Immature natural killer cell (primary cell): ENCODE results near the gene ALG9. TPM values are rescaled to one million over a fixed set of nuclear protein-coding genes. Genes with fewer than 3 reads are reported as not detected.
"Not testable (repeated sequence)": the region's sequence is repeated elsewhere in the genome, so short reads cannot be mapped to it uniquely, and the experiment has no call there.

Experiments used
- DNase-seq, 3 donors: peaks; one replicate each; pipeline ENCODE4 v3.0.0; 2022; ENCODE audit warnings: mixed read lengths in 1 of 3
- H3K27ac Mint-ChIP-seq, 6 donors: one replicate each; pipeline ENCODE4 v1.8.0; 2020; ENCODE audit warnings: mixed read lengths in 6 of 6, mild to moderate bottlenecking in 5 of 6, inconsistent platforms in 4 of 6, moderate library complexity in 3 of 6
- H3K27me3 Mint-ChIP-seq, 3 donors: one replicate each; pipeline ENCODE4 v1.8.0; 2020 to 2021; ENCODE audit warnings: low read depth in 3 of 3, mild to moderate bottlenecking in 3 of 3, mixed read lengths in 3 of 3, moderate library complexity in 3 of 3, inconsistent platforms in 1 of 3
- H3K36me3 Mint-ChIP-seq, 3 donors: one replicate each; pipeline ENCODE4 v1.8.0; 2020; ENCODE audit warnings: mixed read lengths in 3 of 3, inconsistent platforms in 2 of 3, mild to moderate bottlenecking in 2 of 3
- H3K4me1 Mint-ChIP-seq, 2 donors: one replicate each; pipeline ENCODE4 v1.8.0; 2020; ENCODE audit warnings: inconsistent platforms in 2 of 2, mild to moderate bottlenecking in 2 of 2, mixed read lengths in 2 of 2, moderate library complexity in 1 of 2
- H3K4me3 Mint-ChIP-seq, 5 donors: one replicate each; pipeline ENCODE4 v1.8.0; 2020; ENCODE audit warnings: mild to moderate bottlenecking in 5 of 5, mixed read lengths in 5 of 5, inconsistent platforms in 3 of 5, moderate library complexity in 3 of 5
- H3K9me3 Mint-ChIP-seq, 6 donors: one replicate each; pipeline ENCODE4 v1.8.0; 2020; ENCODE audit warnings: mild to moderate bottlenecking in 6 of 6, mixed read lengths in 6 of 6, inconsistent platforms in 4 of 6, moderate library complexity in 3 of 6
- polyA plus RNA-seq, 3 donors: library from polyadenylated mRNA; unstranded; fragments of 300-500 nt; fragmentation: Illumina TruSeq; gene quantifications; one replicate each; pipeline ENCODE4 v1.2.3, GENCODE V29; 2021

The ALG9 gene
- polyA plus RNA-seq, 3 donors from 2014 or later: 7.1 to 12.9 (median 11.4) TPM

DNA sequence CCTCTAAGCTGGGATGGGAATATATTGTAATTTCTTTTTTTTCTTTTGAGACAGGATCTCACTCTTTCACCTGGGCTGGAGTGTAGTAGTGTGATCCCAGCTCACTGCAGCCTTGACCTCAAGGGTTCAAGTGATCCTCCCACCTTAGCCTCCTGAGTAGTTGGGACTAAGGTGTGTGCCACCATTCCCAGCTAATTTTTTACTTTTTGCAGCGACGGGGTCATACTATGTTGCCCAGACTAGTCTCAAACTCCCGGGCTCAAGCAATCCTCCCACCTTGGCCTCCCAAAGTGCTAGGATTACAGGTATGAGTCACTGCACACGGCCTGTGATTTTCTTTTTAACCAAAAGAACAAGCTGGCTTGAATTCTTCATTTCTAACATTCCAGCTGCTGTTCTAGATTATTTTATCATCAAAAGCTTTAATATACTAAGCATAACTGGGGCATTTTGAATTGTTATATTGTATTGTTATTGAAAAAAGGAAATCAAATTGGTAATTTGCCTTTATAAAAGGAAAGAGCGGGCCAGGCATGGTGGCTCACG lies 78.4 kb downstream of the ALG9 start:
- no peak for DNase-seq
- no peaks in the 10 kb centered on the region for H3K9me3 Mint-ChIP-seq
- H3K27me3 Mint-ChIP-seq: no peaks in the 10 kb centered on the region
- H3K36me3 Mint-ChIP-seq: peaks cover 3 to 16% (median 6%) of the 10 kb centered on the region in 3 donors
- no peaks in the 10 kb centered on the region for H3K4me1 Mint-ChIP-seq
- H3K27ac Mint-ChIP-seq: no peak overlapping the region
- H3K4me3 Mint-ChIP-seq: no peak overlapping the region

DNA sequence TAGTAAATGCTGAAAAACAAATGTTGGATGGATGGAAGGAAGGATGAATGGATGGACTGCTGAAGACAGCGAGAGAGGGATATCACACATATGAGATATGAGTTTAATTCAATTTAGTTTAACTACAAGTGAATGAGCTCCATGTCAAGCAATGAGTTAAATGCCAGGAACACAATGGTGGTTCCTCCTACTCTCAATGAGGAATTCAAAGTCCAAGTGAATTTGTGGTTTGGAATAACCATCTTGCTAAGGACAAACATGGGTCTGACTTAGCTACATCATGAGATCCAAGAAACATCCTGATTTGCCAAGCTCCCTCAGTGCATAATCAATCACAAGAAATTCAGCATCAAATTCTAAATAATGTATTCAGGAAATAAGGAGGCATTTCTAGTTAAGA lies 79.1 kb downstream of the ALG9 start:
- DNase-seq: no peak
- Mint-ChIP-seq H3K4me3 (no peak overlapping the region), H3K27me3 (no peaks in the 10 kb centered on the region), H3K36me3 (peaks cover 3 to 13% (median 6%) of the 10 kb centered on the region in 3 donors), H3K27ac (no peak overlapping the region), H3K9me3 (no peaks in the 10 kb centered on the region), H3K4me1 (no peaks in the 10 kb centered on the region)

DNA sequence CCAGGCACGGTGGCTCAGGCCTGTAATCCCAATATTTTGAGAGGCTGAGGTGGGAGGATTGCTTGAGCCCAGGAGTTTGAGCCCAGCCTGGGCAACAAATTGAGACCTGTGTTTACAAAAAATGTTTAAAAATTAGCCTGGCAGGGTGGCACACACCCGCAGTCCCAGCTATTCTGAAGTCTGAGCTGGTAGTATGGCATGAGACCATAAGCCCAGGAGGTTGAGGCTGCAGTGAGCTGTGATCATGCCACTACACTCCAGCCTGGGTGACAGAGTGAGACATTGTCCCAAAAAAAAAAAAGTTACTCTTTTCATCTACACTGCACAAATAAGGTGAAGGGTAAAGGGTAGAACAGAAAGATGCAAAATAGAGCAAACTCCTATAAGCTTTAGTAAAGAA lies 82.9 kb downstream of the ALG9 start:
- no peak overlapping the region for H3K4me3 Mint-ChIP-seq
- H3K4me1 Mint-ChIP-seq: no peaks in the 10 kb centered on the region
- peaks cover 4 to 16% (median 7%) of the 10 kb centered on the region in 3 donors for H3K36me3 Mint-ChIP-seq
- H3K27me3 Mint-ChIP-seq: no peaks in the 10 kb centered on the region
- no peak overlapping the region for H3K27ac Mint-ChIP-seq
- no peak for DNase-seq
- no peaks in the 10 kb centered on the region for H3K9me3 Mint-ChIP-seq

DNA sequence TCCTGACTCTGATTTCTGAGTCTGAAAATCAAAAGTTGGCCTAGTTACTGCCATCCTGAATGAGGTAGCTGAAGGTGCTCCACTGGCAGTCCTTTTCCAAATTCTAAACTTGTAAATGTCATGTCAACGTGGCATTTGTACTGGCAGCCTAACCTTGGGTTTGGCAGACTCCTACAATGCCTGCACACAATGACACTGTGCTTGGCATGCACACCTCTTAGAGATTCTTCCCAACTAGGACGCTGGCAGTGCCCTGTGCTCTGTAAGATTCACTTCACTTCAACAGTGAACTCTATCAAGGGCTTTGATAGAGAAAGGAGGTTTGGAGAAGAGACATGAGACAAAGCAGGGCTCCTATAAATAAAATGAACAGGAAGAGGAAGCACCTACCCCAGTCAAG lies 83.3 kb downstream of the ALG9 start:
- H3K4me1 Mint-ChIP-seq: no peaks in the 10 kb centered on the region
- no peak overlapping the region for H3K27ac Mint-ChIP-seq
- no peaks in the 10 kb centered on the region for H3K27me3 Mint-ChIP-seq
- H3K36me3 Mint-ChIP-seq: peaks cover 4 to 16% (median 7%) of the 10 kb centered on the region in 3 donors
- no peak overlapping the region for H3K4me3 Mint-ChIP-seq
- no peaks in the 10 kb centered on the region for H3K9me3 Mint-ChIP-seq
- DNase-seq: no peak

DNA sequence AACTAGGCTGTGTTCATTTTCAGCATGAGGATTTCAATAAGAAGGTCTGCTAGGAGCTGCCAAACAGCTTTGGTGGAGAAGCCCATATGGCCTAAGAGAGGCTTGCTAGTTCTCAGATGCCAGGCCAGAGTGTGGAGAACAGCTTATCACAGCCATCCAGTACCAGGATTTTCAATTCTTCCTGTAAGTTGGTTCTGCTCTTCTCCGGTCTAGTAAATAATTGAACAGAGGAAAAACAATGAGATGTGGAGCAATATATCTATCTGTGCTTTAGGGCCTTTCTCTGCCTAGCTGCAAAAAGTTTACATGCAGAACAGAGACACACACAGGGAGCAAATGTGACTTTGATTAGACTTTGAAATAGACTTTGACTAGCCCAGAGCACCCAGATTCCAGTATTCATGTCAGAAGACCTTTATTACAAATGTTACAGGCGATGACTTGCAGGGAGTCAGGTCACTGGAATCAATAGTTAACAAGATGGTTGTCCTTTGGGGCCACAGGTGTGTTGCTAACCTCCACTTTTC lies 85.4 kb downstream of the ALG9 start:
- H3K36me3 Mint-ChIP-seq: peaks cover 4 to 16% (median 7%) of the 10 kb centered on the region in 3 donors
- no peak overlapping the region for H3K27ac Mint-ChIP-seq
- no peaks in the 10 kb centered on the region for H3K9me3 Mint-ChIP-seq
- no peaks in the 10 kb centered on the region for H3K4me1 Mint-ChIP-seq
- no peak for DNase-seq
- no peak overlapping the region for H3K4me3 Mint-ChIP-seq
- no peaks in the 10 kb centered on the region for H3K27me3 Mint-ChIP-seq

DNA sequence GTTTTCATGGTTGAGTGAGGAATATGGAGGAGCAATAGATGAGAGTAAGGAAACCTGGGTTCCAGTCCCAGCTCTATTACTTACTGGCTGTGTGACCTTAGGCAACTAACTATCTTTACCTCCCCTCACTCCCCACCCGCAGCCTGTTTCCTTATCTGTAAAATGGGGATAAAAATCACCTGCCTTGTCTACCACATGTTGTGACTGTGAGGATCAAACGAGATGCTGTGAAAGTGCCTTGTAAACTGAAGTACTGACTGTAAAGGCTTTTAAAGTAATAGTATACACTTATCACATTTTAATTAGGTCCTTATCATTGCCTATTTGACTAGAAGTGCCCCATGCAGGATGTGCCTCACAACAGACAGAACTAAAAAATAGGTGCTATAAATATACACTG lies 86.3 kb downstream of the ALG9 start:
- Mint-ChIP-seq H3K4me3 (no peak overlapping the region), H3K9me3 (no peaks in the 10 kb centered on the region), H3K36me3 (peaks cover 4 to 16% (median 7%) of the 10 kb centered on the region in 3 donors), H3K27ac (no peak overlapping the region), H3K27me3 (peaks cover 0 to 2% (median 0%) of the 10 kb centered on the region in 3 donors), H3K4me1 (no peaks in the 10 kb centered on the region)
- no peak for DNase-seq

DNA sequence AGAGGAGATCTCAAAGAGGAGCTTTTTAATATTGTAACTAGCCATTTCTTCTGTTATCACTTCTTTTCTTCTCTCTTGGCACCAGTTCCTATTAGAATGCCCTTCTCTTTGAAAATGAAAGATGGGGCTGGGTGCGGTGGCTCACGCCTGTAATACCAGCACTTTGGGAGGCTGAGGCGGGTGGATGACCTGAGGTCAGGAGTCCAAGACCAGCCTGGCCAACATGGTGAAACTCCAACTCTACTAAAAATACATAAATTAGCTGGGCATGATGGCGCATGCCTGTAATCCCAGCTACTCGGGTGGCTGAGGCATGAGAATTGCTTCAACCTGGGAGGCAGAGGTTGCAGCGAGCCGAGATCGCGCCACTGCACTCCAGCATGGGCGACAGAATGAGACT lies 87.1 kb downstream of the ALG9 start:
- H3K36me3 Mint-ChIP-seq: peaks cover 4 to 16% (median 7%) of the 10 kb centered on the region in 3 donors

DNA sequence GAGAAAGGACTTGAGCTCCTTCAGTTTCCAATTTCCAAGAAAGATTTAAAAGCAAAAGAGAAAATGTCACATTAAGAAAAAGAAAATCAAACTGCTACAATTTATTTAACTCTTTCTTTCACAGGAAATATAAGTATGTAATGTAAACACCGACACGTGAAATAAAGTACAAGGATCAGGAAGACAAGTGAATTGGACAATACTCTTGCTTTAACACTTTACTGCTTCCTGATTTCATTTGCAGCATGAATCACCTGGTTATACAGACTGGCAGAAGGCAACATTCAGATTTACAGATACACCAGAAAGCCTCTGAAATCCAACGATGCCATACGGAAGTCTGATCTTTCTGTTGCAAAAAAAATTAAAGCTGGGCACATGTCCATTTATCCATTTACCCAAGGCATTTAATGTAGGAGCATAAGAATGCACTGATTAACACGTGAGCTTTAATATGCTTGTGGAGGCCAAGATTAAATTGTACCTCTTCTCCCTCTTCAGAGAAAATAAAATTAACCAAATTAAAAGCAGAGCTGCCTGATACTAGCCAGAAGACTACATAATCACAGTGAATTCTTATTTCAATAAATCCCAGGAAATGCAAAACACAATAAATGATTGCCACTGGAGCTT lies 89.2 kb downstream of the ALG9 start:
- H3K27ac Mint-ChIP-seq: no peak overlapping the region
- peaks cover 4 to 16% (median 7%) of the 10 kb centered on the region in 3 donors for H3K36me3 Mint-ChIP-seq

More for the DNA sequence above, 87.1 kb downstream of the ALG9 start:
- H3K4me3 Mint-ChIP-seq, H3K4me1 Mint-ChIP-seq, H3K9me3 Mint-ChIP-seq, H3K27me3 Mint-ChIP-seq, H3K27ac Mint-ChIP-seq, DNase-seq: not testable (repeated sequence)

DNA sequence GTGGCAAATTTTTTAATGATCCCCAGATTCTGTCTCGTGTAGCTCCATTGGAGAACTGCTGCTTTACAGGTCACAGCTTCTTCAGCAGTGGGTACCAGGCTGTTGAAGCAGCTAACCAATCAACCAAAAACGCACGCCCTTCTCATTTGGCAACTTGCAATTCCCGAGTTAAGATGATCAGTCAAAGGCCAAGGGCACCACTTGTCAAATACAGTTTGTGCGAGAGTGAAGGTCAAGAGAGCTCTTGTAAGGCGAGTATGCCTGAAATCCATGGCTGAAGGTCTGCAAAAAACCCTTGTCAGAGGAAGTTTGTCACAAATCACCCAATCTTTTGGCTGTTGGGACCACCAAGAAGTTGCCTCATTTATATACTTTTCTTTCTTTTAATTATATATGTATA lies 92.3 kb downstream of the ALG9 start:
- no peak for DNase-seq
- Mint-ChIP-seq H3K4me3 (no peak overlapping the region), H3K9me3 (no peaks in the 10 kb centered on the region), H3K36me3 (peaks cover 0 to 2% (median 0%) of the 10 kb centered on the region in 3 donors), H3K27me3 (peaks cover 1 to 3% (median 2%) of the 10 kb centered on the region in 3 donors), H3K4me1 (no peaks in the 10 kb centered on the region), H3K27ac (no peak overlapping the region)

More for the DNA sequence above, 89.2 kb downstream of the ALG9 start:
- no peak overlapping the region for H3K4me3 Mint-ChIP-seq
- H3K9me3 Mint-ChIP-seq: no peaks in the 10 kb centered on the region
- peaks cover 1 to 2% (median 2%) of the 10 kb centered on the region in 3 donors for H3K27me3 Mint-ChIP-seq
- H3K4me1 Mint-ChIP-seq: no peaks in the 10 kb centered on the region
- no peak for DNase-seq

DNA sequence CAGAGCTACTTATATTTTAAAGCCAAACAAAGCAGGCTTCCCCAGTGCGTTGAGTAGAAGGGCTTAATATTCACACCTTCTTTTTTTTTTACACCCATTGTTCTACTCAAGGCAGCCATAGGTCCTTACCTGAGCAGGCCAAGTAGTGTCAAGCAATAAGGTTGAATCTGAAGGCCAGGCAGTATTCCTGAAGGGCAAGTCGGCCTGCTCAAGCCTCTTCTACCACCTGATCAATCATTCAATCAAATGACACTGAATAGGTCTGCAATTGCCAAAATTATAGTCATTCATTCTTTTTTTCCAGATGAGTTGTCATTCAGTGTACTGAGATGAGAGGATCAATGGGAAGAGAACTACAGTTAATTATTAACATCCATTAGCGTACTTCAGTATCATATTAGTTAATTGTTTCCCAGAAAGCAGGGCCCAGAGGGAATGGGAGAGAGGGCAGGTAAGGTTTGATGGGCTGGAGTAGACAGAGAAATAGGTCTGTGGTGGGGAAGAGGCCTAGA lies 93.3 kb downstream of the ALG9 start:
- DNase-seq: no peak
- H3K27ac Mint-ChIP-seq: no peak overlapping the region
- no peaks in the 10 kb centered on the region for H3K9me3 Mint-ChIP-seq
- peaks cover 1 to 3% (median 2%) of the 10 kb centered on the region in 3 donors for H3K27me3 Mint-ChIP-seq
- H3K36me3 Mint-ChIP-seq: no peaks in the 10 kb centered on the region
- H3K4me1 Mint-ChIP-seq: no peaks in the 10 kb centered on the region
- no peak overlapping the region for H3K4me3 Mint-ChIP-seq

DNA sequence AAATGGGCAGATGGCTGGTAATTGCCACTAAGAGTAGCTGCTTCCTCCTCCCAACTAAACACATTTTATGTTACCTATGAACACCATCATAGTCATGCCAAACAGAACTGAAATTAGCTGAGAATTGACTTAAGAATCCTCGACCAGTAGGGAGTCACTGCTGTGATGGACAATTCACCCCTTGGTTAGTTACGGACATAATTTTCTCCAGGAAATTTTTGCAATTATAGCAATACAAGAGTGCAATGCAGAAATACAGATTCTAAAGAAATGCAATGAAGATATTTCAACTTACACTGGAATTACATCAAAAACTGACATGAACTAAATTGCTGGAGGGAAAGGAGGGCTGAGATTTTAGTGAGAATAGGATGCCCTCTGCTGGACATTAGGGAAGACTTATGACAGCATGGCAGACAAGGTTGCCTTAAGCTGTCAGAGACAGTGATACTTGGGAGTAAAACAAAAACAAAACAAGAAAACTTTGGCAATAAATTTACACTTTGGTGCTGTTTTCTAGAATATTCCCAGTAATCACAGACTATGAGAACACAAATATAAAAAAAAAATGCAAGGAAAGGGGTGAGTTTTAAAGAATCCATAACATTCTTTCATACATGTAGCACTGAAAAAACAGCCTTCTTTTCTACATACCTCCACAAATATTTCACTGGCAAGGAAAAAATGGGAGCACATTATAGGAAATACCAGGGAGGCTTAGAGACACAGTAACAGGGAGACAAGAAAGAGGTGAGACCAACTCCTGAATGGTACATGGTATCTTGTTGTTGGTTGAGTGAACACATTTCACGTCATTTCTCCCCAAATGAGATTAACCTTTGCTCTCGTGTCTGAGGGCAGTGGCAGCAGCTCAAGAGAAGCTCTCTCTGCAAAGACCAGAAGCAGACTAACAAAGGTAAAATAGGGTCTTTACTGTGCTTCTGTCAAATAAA lies 94.0 kb downstream of the ALG9 start:
- Mint-ChIP-seq H3K9me3 (no peaks in the 10 kb centered on the region), H3K4me3 (no peak overlapping the region), H3K4me1 (no peaks in the 10 kb centered on the region), H3K36me3 (no peaks in the 10 kb centered on the region), H3K27ac (no peak overlapping the region), H3K27me3 (peaks cover 1 to 3% (median 2%) of the 10 kb centered on the region in 3 donors)
- DNase-seq: peak; percentile 49 to 63 (median 59)

DNA sequence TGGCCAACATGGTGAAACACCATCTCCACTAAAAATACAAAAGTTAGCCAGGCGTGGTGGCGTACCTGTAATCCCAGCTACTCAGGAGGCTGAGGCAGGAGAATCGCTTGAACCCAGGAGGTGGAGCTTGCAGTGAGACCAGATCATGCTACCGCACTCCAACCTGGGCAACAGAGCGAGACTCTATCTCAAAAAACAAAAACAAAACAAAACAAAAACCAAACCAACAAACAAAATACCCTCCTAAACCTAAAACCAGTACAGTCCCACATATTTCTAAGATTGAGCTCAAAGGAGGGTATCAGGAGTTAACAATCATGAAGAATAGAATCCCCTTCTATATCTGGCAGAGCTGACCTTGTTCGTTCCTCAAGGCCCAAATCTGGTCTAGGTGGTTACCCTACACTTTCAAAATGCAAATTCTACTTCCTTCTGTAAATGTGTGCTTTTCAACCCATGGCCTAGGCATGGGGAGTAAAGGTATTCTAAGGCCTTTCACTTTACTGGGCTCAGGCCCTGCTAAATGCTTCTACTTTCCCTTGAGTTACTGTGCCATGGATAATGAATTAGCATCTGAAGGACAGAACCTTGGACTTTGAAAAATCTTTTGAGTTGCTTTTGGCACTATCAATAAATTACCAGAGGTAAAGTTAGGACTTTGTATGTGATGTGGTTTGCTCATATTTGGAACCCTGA lies 94.8 kb downstream of the ALG9 start:
- H3K36me3 Mint-ChIP-seq: no peaks in the 10 kb centered on the region
- H3K9me3 Mint-ChIP-seq: no peaks in the 10 kb centered on the region
- no peaks in the 10 kb centered on the region for H3K4me1 Mint-ChIP-seq
- no peak overlapping the region for H3K4me3 Mint-ChIP-seq
- H3K27me3 Mint-ChIP-seq: peaks cover 1 to 3% (median 2%) of the 10 kb centered on the region in 3 donors
- DNase-seq: no peak
- H3K27ac Mint-ChIP-seq: no peak overlapping the region

DNA sequence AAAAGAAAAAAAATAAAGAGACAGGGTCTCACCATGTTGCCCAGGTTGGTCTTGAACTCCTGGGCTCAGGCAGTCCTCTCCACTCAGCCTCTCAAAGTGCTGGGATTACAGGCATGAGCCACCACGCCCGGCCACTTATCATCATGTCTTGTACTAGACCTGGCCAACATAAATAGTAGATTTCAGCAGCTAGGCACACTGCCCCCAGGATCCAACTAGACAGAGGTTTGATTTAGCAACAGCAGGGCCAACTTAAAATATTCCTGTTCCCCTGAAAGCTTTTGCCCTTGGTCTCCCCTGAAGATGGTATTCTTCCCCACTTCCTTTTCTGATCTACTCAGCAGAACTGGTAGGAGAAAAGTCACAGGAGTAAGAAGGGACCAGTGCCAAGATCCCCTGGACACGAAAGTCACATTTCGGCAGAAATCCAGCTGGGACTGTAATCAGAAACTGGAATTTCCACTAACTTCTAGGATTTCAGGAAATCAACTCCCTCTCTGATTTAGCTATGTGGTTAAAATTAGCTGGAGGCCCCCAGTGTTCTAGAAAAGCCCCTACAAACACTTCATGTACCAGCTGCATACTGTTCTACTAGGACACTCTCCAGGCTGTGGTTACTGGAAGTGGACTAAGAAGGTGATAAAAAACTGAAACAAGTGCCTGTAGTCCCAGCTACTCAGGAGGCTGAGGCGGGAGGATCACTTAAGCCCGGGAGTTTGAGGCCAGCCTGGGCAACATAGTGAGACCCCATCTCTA lies 96.2 kb downstream of the ALG9 start:
- H3K27ac Mint-ChIP-seq: no peak overlapping the region

More for the DNA sequence above, 96.2 kb downstream of the ALG9 start:
- H3K9me3 Mint-ChIP-seq: no peaks in the 10 kb centered on the region
- H3K36me3 Mint-ChIP-seq: no peaks in the 10 kb centered on the region
- no peaks in the 10 kb centered on the region for H3K4me1 Mint-ChIP-seq
- no peak for DNase-seq
- H3K4me3 Mint-ChIP-seq: no peak overlapping the region
- H3K27me3 Mint-ChIP-seq: peaks cover 1 to 2% (median 1%) of the 10 kb centered on the region in 3 donors
